Right lobe of liver (tissue), 4 donors: ENCODE results near the gene FTO.

Source experiments
- POLR2A ChIP-seq: fragments of 450-650 bp; IDR thresholded peaks from one replicate; pipeline ENCODE4 v1.6.1; 2017; ENCODE audit warnings: antibody characterized with exemption, mild to moderate bottlenecking
- TF ChIP-seq, protein P1 (sequence below), 4 donors: fragments of 200-600 bp in 3 of 4; fragments of 450-650 bp in 1 of 4; IDR thresholded peaks; one replicate each; pipeline versions ENCODE4 v1.5.1 to v1.8.0; 2016 to 2022; ENCODE audit warnings: antibody characterized with exemption in 4 of 4, mild to moderate bottlenecking in 2 of 4
- donor health status: DM: no; HTN: no; CAD: no.
- donor health status: DM: no; HTN: no; CAD: no.
- donor health status: DM: no; HTN: yes; CAD: no.

GRCh38 chr16:53827741-53828140, 123.8 kb downstream of the FTO start:
- TF ChIP-seq, protein P1, sequence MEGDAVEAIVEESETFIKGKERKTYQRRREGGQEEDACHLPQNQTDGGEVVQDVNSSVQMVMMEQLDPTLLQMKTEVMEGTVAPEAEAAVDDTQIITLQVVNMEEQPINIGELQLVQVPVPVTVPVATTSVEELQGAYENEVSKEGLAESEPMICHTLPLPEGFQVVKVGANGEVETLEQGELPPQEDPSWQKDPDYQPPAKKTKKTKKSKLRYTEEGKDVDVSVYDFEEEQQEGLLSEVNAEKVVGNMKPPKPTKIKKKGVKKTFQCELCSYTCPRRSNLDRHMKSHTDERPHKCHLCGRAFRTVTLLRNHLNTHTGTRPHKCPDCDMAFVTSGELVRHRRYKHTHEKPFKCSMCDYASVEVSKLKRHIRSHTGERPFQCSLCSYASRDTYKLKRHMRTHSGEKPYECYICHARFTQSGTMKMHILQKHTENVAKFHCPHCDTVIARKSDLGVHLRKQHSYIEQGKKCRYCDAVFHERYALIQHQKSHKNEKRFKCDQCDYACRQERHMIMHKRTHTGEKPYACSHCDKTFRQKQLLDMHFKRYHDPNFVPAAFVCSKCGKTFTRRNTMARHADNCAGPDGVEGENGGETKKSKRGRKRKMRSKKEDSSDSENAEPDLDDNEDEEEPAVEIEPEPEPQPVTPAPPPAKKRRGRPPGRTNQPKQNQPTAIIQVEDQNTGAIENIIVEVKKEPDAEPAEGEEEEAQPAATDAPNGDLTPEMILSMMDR (IDR thresholded peaks at IDR 0.05) = no peak
- TF ChIP-seq POLR2A = no peak
